GM06990 (cell line): Measurements from ENCODE around the gene VASP.
A peak's percentile ranks its signal among the peaks of the same experiment; 100 is the strongest.

Experiments
- DNase-seq: peaks from one replicate; pipeline ENCODE4 v3.0.0-alpha.2; 2011; ENCODE audit not compliant: insufficient read length; ENCODE audit errors: extremely low read depth
- H3K27me3 ChIP-seq: replicated peaks from 2 replicates; pipeline ENCODE4 v1.6.0; 2011; ENCODE audit warnings: low read length; ENCODE audit not compliant: control insufficient read depth, insufficient read depth
- H3K36me3 ChIP-seq: 2 replicates; pipeline ENCODE4 v1.5.1; 2011; ENCODE audit warnings: low read length; ENCODE audit not compliant: control insufficient read depth, insufficient read depth
- H3K4me3 ChIP-seq: replicated peaks from 2 replicates; pipeline ENCODE4 v1.5.1; 2011; ENCODE audit warnings: low read depth, mild to moderate bottlenecking, control low read depth, low read length
- CTCF ChIP-seq: IDR thresholded peaks from 2 replicates; pipeline ENCODE4 v1.5.1; 2011; ENCODE audit warnings: low read length, control low read depth, mild to moderate bottlenecking, inconsistent platforms; ENCODE audit not compliant: insufficient read depth, poor library complexity, severe bottlenecking

VASP gene

GRCh38 chr19:45468803-45469131 is 38.5 kb upstream of the VASP start:
- TF ChIP-seq CTCF: no peak
- Histone ChIP-seq H3K4me3 (peak overlapping the region; percentile 72), H3K36me3 (no peaks in the 10 kb centered on the region), H3K27me3 (no peaks in the 10 kb centered on the region)
- DNase-seq: no peak

DNA sequence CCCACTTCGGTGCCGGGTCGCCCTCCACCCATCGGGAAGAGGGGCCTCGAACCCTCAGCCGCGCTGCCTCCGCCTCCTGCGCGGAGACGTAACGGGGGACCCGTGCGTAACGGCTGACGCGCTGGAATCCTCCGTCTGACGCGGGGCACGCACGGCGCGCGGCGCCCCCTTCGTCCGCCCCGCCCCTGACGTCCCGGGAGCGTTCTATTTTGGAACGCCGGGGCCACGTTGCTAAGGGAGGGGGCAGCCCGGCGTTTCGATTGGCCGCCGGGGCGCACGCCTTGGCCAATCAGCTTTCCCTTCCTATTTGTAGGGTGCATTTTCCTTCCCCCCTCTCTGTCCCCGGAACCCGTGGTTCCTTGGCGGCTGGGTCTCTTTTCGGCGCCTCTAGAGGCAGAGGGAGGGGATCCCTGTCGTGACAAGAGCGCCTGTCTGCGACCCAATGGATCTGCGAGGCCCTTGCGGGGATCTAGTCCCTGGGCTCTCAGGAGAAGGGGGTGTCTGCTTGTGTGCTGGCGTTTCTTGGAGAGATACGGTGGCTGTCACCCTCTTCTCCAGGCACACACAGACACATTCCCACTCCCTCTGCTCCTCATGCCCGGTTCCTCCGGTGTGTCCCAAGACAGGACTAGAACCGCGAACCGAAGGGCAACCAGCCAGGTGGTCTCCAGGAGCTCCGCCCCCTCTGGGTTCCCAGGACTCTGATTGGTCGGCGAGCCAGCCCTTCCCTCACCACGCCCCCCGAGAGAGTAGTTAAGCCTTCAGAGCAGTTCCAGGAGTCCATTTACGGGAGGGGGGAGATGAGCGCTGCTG is 37.9 kb upstream of the VASP start:
- Histone ChIP-seq H3K4me3 (peak overlapping the region; percentile 72), H3K27me3 (no peaks in the 10 kb centered on the region), H3K36me3 (no peaks in the 10 kb centered on the region)
- peak; percentile 98 for DNase-seq
- no peak for TF ChIP-seq CTCF

DNA sequence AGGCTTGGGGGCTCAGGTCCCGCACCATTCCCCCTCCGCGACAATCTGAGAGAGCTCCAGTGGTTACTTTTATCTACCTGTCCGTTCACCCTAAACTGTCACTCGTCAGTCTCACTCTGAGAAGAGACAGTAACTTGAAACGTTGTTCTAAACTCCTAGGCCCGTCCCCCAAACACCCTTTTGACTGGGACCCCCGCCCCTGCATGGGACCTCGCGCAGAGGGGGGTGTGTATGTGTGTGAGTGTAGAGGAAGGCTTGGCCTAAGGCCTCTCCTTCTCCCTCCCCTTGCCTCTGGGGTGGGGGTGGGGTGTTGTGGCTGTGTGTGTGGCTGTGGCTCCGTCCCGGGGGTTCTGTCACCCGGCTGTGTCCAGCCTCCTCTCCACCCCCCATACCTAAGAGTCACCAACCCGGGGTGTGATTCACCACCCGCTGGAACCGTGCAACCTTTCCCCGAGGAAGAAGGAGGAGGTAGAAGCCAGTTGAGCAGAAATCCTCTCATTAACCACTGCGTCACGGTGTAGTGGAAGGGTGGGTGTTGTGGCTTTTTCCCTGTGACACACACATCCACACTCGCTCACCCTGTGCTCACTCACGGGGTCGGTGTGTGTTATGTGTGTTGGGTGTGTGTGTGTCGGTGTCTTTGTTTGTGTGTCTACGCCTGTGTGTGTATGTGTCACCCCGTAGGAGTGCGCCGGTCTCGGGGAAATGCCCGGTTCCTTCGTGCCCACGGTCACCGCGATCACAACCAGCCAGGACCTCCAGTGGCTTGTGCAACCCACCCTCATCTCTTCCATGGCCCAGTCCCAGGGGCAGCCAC is 37.1 kb upstream of the VASP start:
- no peak for DNase-seq
- Histone ChIP-seq H3K27me3 (no peaks in the 10 kb centered on the region), H3K4me3 (peak overlapping the region; percentile 68), H3K36me3 (no peaks in the 10 kb centered on the region)
- TF ChIP-seq CTCF: no peak

- Histone ChIP-seq H3K4me3 (no peak overlapping the region), H3K27me3 (no peaks in the 10 kb centered on the region), H3K36me3 (no peaks in the 10 kb centered on the region)
- no peak for TF ChIP-seq CTCF
- no peak for DNase-seq
These were observed 36.6 kb upstream of the VASP start for GRCh38 chr19:45470762-45471081.

GRCh38 chr19:45471111-45471930 is 36.0 kb upstream of the VASP start:
- no peak overlapping the region for H3K4me3 ChIP-seq
- DNase-seq: no peak
- no peaks in the 10 kb centered on the region for H3K27me3 ChIP-seq
- no peak for TF ChIP-seq CTCF
- H3K36me3 ChIP-seq: no peaks in the 10 kb centered on the region
